T-helper 2 cell treated with Interferon-gamma antibody and Interleukin-4, amounts not matched to agents 5 μg/mL and 100 μg/mL, for 36 hours (primary cell): ENCODE results near the gene DMAC2.
"Not testable (repeated sequence)": the region's sequence is repeated elsewhere in the genome, so short reads cannot be mapped to it uniquely, and the experiment has no call there.

Source experiments
- DNase-seq: peaks from one replicate; pipeline ENCODE4 v3.0.0; 2021; ENCODE audit warnings: low spot score
- H3K27ac Mint-ChIP-seq: one replicate; pipeline ENCODE4 v1.8.0; 2021; ENCODE audit warnings: mild to moderate bottlenecking, mixed read lengths
- H3K27me3 Mint-ChIP-seq: one replicate; pipeline ENCODE4 v1.8.0; 2021; ENCODE audit warnings: low read depth, mixed read lengths
- H3K36me3 Mint-ChIP-seq: one replicate; pipeline ENCODE4 v1.8.0; 2021; ENCODE audit warnings: low read depth, mixed read lengths
- H3K4me1 Mint-ChIP-seq: one replicate; pipeline ENCODE4 v1.8.0; 2021; ENCODE audit warnings: low read depth, mixed read lengths
- H3K4me3 Mint-ChIP-seq: one replicate; pipeline ENCODE4 v1.8.0; 2022; ENCODE audit warnings: mild to moderate bottlenecking, moderate library complexity, mixed read lengths
- H3K9me3 Mint-ChIP-seq: one replicate; pipeline ENCODE4 v1.8.0; 2021; ENCODE audit warnings: mixed read lengths

DMAC2 gene

GRCh38 chr19:41384351-41384750, 55.4 kb downstream of the DMAC2 start:
- Mint-ChIP-seq H3K27ac (no peak overlapping the region), H3K4me1 (no peaks in the 10 kb centered on the region), H3K4me3 (no peak overlapping the region), H3K27me3 (no peaks in the 10 kb centered on the region), H3K9me3 (no peaks in the 10 kb centered on the region), H3K36me3 (peaks cover 13% of the 10 kb centered on the region)
- no peak for DNase-seq

- H3K4me1 Mint-ChIP-seq, H3K27me3 Mint-ChIP-seq, H3K4me3 Mint-ChIP-seq, DNase-seq, H3K9me3 Mint-ChIP-seq, H3K27ac Mint-ChIP-seq: not testable (repeated sequence)
- peaks cover 11% of the 10 kb centered on the region for H3K36me3 Mint-ChIP-seq
Measured at GRCh38 chr19:41381536-41381935, 58.2 kb downstream of the DMAC2 start.
